ENCODE measurements around the gene AIP.
A peak's percentile ranks its signal among the peaks of the same experiment; 100 is the strongest.
"Not testable (repeated sequence)": the region's sequence is repeated elsewhere in the genome, so short reads cannot be mapped to it uniquely, and the experiment has no call there.

The AIP gene

DNA sequence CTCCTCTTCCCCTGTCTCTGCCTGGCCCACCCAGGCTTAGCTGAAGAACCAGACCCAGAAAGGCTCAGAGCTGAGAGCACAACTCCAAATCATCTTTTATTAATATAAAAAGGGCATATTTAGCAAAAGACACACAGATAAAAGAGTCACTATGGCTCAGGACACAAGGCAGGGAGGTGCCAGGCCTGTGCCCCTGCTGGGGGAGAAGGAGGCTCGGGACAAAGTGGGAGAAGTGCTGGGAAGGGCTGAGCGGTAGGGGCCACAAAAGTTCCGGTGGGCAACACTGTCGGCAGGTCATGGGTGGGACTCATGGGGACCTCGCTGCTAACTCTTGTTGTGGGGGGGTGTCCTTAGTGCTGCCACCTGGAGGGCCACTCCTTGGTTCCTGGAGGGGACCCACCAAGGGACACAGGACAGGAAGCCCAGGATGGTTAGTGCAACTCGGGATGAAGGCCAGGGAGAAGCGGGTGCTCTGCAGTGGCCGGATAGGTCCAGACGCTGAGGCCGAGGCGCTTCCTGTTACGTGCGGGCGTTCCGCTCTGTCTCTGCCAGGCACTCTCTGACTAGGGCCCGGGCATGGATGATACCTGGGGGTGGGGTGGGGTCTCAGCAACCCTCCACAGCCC is 23.7 kb downstream of the AIP start:
- no peak for DNase-seq (ENCODE audit: low read depth in 2 of 2)

DNA sequence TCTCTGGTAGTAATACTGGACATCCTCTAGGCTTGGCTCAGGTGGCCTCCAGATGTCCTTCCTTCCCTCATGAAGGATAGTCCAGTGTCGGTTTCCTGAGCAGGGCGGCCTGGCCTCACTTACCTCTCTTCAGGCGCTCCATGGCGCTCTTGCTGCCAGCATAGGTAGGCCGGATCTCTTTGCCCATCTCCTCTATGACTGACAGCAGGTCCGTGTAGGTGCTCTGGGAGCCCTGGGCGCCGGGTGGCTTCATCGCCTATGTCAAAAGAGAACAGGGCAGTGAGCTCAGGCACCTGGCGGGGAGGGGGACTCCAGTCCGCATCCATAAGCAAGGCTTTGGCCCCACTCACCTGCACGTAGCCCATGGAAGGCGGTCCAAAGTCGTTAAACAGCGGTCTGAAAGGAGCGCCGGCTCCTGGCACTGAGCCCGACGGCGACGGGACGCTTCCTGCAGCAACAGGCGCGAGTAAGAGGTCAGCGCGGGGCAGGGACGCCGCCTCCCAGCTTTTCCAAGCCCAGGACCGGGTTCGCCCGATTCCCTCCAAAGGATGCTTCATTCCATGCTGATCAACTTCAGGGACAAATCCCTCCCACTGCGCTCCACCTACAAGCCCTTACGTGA is 24.5 kb downstream of the AIP start:
- no peak for DNase-seq (ENCODE audit: low read depth in 2 of 2)

DNA sequence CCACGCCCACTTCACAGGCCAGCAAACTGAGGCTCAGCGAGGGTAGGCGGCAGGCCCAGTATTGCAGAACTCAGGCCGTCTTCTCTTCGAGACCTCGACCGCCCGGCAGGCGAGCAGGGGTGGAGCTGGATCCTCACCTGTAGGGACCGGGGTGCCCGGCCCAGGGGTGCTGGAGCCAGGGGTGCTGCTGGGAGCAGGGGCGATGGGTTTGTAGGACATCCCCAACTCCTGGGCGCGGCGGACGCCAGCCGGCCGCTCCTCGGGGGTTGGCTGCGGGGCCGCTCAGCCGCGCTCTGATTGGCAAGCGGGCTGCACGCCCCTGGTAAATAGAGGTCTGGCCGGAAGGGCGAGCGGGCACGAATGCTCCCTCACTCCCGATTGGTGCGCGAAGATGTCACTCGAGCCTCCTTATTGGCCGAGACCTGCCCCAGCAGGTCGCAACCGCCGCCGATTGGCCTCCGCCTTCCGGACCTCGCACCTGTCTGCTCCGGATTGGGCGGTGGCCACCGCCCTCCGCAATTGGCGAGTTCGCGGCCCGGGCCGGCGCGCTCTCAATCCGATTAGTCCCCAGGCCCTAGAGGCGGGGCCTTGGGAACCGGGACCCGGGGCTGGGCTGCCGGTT is 25.1 kb downstream of the AIP start, which contains the start of gene CDK2AP2:
TSS of gene CDK2AP2 (minus strand) at position 299 of the 622 bp plus-strand sequence. CDS start at position 219, 80 bp downstream.
- DNase-seq (ENCODE audit: low read depth in 2 of 2), result peak; percentile 93

DNA sequence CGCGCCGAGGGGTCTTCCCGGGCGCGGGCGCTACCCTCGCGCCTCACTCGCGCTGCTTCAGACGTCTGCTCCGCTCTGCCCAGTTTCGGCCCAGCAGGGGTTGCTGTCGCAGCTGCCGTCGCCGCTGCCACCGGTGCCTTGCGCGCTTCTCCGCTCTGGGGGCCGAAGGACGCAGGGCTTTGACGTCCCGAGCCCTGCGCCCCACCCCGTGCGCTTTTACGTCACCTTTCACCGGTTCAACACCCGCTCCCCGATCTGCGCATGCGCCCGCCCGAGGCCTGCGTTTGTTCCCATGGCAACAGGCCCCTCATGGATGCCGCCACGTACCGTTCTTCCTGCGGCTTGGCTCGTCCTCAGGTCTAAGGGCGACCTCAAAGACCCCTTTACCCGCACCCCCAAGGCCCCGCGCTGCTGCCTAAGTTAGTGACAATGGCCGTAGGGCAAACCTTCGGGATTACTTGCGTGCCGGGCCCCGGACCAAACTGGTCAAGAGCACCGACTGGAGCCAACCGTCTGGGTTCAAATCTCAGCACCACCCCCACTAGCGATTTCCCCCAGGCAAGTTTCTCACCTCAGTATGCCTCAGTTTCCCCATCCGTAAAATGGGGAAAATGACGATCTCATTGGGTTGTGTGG is 25.8 kb downstream of the AIP start:
- peak; percentile 95 to 98 for DNase-seq (ENCODE audit: low read depth in 2 of 2)

DNA sequence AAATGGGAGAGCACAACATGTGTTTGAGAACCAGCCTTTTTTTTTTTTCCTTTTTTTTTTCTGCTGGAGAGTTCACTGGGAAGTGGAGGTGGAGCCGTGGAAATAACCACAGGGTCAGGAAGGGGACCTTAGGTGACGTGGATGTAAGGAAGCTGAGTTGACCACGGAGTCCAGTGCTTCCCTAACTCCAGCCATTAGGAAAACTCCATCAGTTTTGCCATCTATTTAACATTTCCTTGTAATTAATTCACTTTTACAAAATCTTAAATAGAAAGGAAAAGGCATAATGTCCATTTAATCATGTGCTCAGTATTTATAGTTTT is 27.2 kb downstream of the AIP start:
- no peak for DNase-seq (ENCODE audit: low read depth in 2 of 2)

DNA sequence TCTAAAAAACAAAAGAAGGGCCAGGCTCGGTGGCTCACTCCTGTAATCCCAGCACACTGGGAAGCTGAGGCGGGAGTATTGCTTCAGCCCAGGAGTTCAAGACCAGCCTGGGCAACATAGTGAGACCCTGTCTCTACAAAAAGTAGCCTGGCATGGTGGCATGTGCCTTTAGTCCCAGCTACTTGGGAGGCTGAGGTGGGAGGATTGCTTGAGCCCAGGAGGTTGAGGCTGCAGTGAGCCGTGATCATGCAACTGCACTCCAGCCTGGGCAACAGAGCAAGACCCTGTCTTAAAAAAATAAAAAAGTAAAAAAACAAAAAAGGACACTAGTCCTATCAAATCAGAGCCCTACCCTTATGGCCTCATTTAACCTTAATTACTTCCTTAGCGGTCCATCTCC is 28.7 kb downstream of the AIP start:
- not testable (repeated sequence) for DNase-seq (ENCODE audit: low read depth in 2 of 2)

DNA sequence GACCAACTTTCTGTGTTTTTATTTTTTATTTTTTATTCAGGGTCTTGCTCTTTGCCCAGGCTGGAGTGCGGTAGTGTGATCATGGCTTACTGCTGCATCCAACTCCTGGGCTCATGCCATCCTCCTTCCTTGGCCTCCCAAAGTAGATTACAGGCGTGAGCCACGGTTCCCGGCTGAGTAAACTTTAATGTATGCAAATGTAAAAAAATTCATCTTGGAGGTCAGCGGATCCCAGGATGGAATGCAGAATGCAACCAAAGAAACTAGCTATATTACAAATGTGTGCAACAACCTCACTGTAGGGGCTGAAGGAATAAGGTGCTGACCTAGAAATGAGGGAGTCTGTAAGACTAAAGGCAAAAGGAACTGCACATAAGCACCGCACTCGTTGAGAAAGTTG is 31.3 kb downstream of the AIP start:
- DNase-seq (ENCODE audit: low read depth in 2 of 2), result no peak

DNA sequence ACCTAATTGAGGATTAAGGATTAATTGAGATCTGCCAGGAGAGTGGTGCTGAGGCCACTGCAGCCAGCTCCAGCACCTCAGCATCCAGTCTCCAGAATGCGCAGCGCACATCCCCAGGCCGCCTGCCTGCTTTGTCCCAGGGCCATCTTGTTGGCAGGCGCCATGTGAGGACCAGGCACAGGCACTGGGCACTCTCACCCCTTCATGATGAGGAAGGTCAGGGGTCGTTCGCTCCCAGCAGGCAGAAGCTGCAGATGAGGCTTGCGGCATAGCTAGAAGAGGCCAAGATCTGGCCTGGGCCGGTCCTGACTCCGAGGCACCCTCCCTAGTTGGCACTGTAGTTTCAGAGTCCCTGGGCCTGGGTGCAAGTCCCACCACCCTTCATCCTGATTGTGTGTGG is 34.0 kb downstream of the AIP start:
- no peak for DNase-seq (ENCODE audit: low read depth in 2 of 2)

DNA sequence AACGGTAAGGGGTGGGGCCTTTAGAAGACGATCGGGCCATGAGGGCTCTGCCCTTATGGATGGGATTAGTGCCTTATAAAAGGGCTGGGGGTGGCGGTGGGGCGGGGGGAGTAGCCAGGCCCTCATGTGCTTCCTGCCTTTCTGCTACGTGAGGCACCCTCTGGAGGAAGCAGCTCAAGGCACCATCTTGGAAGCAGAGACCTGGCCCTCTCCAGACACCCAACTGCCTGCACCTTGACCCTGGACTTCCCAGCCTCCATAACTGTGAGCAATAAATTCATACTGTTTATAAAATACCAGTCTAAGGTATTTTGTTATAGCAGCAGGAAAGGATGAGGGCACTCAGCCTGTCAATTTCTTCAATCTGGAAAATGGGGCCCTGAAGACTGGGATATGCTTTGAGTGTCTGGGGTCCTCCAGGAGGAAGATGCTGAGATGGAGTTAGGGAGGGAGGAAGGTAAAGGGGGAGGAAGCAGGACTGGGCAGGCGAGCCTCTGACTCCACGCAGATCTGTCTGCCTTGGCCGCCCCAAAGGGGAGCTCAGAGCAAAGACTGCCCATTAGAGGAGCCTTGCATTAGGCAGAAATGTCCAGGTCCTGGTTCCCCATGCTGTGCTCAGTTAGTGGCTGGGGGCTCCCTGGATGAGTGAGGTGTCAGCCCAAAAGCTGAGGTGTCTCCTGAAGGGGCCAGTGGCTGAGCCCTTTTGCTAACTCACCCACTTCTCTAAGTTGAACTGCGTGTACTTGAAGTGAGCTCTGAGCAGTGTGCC is 35.1 kb downstream of the AIP start:
- DNase-seq (ENCODE audit: low read depth in 2 of 2), result no peak

DNA sequence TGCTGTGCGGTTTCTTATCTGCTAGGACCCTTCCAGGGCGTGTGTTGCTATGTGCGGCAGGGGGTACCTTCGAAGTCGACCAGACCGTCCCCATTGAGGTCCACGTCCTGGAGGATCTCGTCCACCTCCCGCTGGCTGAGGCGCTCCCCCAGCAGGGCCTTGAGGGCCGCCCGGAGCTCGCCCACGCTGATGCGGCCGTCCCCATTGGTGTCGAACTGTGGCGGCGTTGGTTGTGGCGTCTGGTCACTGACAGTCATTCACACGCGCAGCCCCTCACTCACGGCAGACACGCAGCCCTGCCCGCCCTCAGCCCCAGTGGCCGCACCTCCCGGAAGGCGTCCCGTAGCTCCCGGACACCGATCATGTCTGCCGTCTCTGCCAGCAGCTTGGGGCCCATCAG is 36.9 kb downstream of the AIP start:
- DNase-seq (ENCODE audit: low read depth in 2 of 2), result no peak

DNA sequence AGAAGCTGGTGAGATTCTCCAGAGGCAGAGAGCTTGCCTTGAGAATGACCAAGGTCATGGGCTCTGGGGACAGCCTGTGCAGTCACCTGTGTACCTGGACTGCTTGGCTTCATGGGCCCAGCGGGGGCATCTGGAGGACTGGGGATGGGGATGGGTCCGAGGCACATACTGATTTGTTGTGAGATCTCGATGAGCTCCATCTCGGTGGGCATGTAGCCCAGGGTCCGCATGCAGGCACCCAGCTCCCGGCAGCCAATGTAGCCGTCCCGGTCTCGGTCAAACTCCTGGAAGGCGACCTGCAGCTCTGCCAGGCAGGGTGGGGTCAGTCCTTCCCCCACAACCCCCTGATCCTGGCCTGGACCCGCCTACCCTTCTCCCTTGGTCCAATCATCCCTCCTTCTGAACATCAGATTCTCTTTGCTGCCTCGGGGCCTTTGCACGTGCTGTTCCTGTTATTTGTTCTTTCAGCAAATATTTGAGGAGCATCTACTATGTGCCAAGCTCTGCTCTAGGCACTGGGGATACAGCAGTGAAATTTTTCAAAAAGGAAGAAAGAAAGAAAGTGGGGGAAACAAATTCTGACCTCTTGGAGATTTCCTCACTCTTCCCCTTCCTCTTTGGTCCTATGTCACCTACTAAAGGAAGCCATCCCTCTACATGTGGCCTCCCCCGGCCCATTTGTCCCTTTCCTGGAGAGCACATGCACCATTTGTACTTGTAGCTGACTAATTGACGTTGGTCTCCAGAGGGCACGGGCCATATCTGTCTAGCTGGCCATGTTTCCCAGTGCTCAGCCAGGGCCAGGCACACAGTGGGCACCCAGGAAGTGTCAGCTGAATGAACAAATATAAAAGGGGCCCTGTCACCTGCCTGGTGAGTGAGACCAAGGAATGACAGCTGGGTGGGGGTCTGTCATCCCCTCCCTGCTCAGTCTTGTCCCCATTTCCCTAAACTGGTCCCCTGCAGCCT is 38.3 kb downstream of the AIP start:
- no peak for DNase-seq (ENCODE audit: low read depth in 2 of 2)

DNA sequence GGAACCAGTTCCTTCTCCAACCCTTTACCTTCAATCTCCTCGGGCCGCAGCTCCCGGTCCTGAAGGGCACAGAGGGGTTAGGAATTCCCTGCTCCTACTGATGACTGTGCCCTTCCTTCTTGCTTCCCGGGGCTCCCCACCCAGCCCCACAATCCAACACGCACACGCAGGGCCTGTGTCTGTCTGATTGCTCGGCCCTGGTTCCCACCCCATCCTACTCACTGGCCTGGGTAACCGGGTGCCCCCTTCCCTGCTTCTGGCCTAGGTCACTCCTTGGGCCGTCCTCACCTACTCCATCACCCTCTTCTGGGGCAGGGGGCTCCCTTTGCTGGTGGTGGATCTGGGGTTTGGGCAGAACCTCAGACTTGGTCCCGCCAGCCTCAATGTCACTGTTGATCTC is 39.1 kb downstream of the AIP start:
- DNase-seq (ENCODE audit: low read depth in 2 of 2), result no peak

DNA sequence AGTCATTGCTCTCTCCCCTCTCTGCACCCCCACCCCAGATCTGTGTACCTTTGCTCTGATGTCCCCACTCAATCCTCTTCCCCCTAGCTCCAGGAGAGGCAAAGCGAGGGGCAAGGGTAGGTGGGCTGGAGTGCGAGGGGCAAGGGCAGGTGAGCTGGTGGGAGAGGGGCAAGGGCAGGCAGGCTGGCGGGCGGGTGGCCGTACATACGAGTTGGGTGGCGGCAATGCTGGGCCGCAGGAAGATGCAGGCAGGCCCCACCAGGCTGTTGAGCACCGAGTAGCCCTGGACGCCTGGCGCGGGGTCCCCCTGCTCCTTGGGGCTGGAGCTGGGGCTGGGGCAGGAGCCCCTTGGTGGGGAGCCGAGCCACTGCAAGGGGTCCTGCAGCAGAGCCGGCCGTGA is 39.5 kb downstream of the AIP start:
- no peak for DNase-seq (ENCODE audit: low read depth in 2 of 2)

DNA sequence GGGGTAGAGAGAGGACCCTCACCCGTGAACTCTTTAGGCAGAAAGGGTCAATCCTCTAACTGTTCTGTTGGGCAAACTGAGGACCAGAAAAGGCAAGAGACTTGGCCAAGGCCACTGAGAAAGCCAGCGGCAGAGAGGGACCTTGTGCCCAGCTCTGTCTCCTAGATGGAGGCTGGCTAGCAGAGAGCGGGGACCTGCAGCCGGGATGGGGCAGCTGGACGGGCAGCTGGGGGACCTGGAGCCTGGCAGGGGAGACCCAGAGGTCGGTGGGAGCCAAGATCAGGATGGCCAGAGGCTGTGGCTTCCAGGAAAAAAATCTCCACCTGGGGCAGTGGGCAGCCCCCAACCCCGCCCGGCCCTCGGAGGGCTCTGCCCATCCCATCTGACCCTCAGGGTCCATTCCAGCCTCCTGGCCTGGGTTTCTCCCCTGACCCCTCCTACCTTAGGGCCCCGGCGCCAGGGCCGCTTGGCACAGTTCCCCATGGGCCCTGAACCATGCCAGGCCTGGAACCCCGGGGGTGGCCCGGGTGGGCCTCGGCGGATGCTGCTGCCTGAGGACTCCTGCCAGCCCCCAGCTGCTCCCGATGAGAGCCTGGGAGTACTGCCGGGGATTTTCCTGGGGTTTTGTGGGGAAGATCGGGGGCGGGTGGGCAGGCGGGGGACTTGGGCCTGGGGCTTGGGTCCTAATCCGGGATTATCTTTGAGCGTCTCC is 40.2 kb downstream of the AIP start, which contains the start of gene CABP2:
TSS of gene CABP2 (minus strand) at position 603 of the 712 bp plus-strand sequence. CDS start at position 483, 120 bp downstream.
- DNase-seq (ENCODE audit: low read depth in 2 of 2), result no peak

DNA sequence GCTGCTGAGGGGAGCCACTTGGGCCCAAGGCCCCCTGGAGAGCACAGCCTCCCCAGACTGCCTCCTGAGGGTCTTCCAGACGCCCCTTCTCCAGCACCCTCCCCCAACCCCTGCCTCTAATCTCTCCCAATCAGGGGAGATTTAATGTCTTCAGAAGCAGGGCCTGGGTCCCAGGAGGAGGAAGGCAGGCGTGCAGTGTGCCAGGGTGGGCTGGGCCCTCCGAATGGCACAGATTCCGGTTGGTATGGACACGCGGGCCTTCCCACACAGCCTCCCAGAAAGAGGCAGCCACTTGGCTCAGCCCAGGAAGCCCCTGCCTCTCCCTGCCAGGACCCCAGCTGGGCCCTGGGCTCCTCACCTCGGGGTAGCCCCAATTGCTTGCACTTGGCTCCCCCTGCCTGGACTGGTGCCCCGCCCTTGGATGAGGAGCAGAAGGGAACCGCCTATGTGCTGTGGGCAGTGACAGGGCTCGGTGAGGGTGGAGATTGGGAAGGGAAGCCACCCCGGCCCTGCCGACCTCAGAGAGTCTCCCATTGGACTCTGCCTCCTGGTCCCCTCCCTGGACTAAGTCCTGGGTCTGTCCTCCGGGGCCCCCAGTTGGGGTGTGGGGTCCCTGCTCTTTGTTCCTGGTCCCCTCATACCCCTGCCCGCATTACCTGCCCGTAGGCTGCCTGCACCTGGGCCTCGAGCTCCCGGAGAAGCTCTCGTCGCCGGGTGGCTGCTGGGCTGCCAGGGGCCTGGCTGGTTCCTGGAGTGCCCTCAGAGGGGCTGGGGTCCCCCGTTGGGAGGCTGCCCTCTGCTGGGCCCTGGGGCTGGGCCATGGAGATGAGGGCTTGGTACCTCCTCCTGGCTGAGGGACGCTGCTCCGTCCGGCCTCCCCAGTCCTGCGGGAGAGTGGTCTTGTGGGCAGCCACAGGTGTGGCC is 41.0 kb downstream of the AIP start:
- DNase-seq (ENCODE audit: low read depth in 2 of 2), result no peak

DNA sequence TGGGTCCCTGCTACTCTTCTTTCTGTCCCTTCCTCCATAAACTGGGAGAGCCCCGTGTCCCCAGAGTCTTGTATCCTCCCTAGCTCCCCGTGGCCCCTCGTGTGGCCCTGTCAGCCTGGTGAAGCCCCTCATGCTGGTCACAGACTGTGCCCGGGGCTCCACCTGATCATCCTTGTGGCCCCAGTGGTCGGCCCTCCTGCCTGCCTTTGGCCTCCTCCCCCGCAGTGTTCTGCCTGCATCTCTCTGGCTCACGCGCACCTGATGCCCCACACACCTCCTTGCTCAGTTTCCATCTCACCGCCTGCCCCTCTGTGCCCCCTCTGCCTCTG is 41.6 kb downstream of the AIP start:
- DNase-seq (ENCODE audit: low read depth in 2 of 2), result no peak

DNA sequence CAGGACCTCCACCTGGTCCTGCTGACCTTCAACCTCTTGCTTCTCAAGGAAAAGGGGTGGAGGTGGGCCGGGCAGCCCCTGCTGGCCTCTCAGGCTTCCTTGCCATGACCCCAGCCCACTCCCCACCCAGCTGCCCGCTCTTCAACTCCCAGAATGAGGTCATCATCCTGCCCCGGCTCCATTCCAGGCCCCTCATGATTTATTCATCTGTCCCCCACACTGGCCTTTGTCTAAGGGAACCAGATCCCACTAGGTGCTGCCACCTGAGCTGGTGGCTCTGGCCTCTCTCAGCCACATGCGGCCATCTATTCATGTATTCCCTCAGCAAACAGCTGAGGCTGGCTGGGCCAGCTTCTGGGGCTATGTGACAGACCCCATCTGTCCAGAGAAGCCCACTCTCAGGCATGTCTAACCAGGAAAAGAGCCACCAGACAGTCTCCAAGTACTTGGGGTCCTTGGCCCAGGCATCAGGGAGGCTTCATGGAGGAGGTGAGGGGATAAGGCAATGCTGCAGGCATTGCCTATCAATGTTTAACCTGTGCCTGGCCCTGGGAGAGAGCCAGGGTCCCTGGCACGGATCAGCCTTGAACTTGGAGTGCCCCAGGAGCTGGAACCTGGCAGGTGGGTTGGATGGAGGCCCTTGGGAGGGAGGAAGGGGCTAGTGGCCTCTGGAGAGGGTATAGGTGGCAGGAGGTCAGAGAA is 42.6 kb downstream of the AIP start:
- DNase-seq (ENCODE audit: low read depth in 2 of 2), result no peak

DNA sequence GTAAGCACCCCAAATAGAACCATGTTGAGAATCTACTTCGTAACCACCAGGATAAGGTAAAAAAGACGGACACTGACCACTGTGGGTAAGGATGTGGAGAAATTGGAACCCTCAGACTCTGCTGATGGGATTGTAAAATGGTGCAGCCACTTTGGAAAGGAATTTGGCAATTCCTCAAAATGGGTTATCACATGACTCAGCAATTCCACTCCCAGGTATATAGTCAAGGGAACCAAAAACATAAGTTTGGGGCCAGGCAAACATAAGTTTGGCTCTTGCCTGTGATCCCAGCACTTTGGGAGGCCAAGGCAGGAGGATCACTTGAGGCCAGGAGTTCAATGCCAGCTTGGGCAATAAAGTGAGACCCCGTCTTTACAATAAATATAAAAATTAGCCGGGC is 45.5 kb downstream of the AIP start:
- no peak for DNase-seq (ENCODE audit: low read depth in 2 of 2)

DNA sequence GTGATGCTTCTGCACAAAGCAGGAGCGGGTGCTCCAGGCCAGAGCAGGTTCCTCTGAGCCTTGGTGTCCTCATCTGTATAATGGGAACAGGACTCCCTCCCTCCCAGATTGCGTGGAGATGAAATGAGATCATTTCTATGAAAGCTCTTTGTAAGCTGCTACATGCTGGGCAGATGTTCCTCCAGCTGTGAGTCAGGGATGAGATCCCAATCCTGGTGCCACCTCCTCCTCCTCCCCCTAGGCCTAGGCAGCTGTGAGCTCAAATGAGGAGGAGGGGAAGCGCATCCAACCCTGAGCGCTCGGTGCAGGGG is 47.4 kb downstream of the AIP start:
- DNase-seq (ENCODE audit: low read depth in 2 of 2), result no peak

Data from stimulated activated CD8-positive, alpha-beta memory T cell treated with anti-CD3 and anti-CD28 coated beads, Interleukin-15, amount 100 ng/mL, for 4 hours (primary cell).